NT2/D1 (cell line): ENCODE results near the gene CELSR1.

Source experiments
- SUZ12 ChIP-seq: IDR thresholded peaks from 2 replicates; pipeline ENCODE4 v1.6.1; 2011; ENCODE audit not compliant: insufficient read length, insufficient read depth; ENCODE audit errors: extremely low read depth
- ZNF274 ChIP-seq: IDR thresholded peaks from 2 replicates; pipeline ENCODE4 v1.6.1; 2011; ENCODE audit warnings: mild to moderate bottlenecking, low read depth, low read length

- no peak for TF ChIP-seq ZNF274
- TF ChIP-seq SUZ12, result no peak
These were observed 84.2 kb downstream of the CELSR1 start for GRCh38 chr22:46453006-46453828.
